IPS-15b (cell line): ENCODE data around the gene RSPH1.

ENCODE experiments used
- H3K27me3 ChIP-seq: one replicate; pipeline ENCODE4 v1.6.1; 2013; ENCODE audit warnings: low read length; ENCODE audit not compliant: control insufficient read depth, insufficient read depth
- H3K36me3 ChIP-seq: one replicate; pipeline ENCODE4 v1.6.1; 2013; ENCODE audit warnings: low read length; ENCODE audit not compliant: control insufficient read depth, insufficient read depth
- H3K4me1 ChIP-seq: one replicate; pipeline ENCODE4 v1.6.1; 2013; ENCODE audit warnings: mild to moderate bottlenecking, low read length; ENCODE audit not compliant: control insufficient read depth, insufficient read depth
- H3K4me3 ChIP-seq: one replicate; pipeline ENCODE4 v1.5.1; 2013; ENCODE audit warnings: low read depth, low read length
- H3K9ac ChIP-seq: one replicate; pipeline ENCODE4 v1.6.1; 2013; ENCODE audit warnings: low read depth, mild to moderate bottlenecking, low read length
- H3K9me3 ChIP-seq: one replicate; pipeline ENCODE4 v1.6.1; 2013; ENCODE audit warnings: mild to moderate bottlenecking, low read length; ENCODE audit not compliant: control insufficient read depth, insufficient read depth

RSPH1 gene

GRCh38 chr21:42491328-42491727, 4.7 kb downstream of the RSPH1 start:
- Histone ChIP-seq H3K27me3 (peaks cover 7% of the 10 kb centered on the region), H3K36me3 (no peaks in the 10 kb centered on the region), H3K4me1 (peaks cover 6% of the 10 kb centered on the region), H3K9me3 (no peaks in the 10 kb centered on the region), H3K4me3 (no peak overlapping the region), H3K9ac (no peak overlapping the region)

- Histone ChIP-seq H3K9me3 (no peaks in the 10 kb centered on the region), H3K36me3 (no peaks in the 10 kb centered on the region), H3K27me3 (peaks cover 7% of the 10 kb centered on the region), H3K4me3 (no peak overlapping the region), H3K9ac (no peak overlapping the region), H3K4me1 (peaks cover 6% of the 10 kb centered on the region)
Measured at GRCh38 chr21:42490720-42491119, 5.3 kb downstream of the RSPH1 start.

GRCh38 chr21:42489991-42490390, 6.0 kb downstream of the RSPH1 start:
- no peaks in the 10 kb centered on the region for H3K36me3 ChIP-seq
- H3K9me3 ChIP-seq: no peaks in the 10 kb centered on the region
- peaks cover 2% of the 10 kb centered on the region for H3K27me3 ChIP-seq
- no peak overlapping the region for H3K4me3 ChIP-seq
- no peak overlapping the region for H3K9ac ChIP-seq
- peaks cover 6% of the 10 kb centered on the region for H3K4me1 ChIP-seq

GRCh38 chr21:42489006-42489563, 6.9 kb downstream of the RSPH1 start:
- Histone ChIP-seq H3K9me3 (no peaks in the 10 kb centered on the region), H3K36me3 (no peaks in the 10 kb centered on the region), H3K4me3 (no peak overlapping the region), H3K27me3 (no peaks in the 10 kb centered on the region), H3K4me1 (peaks cover 6% of the 10 kb centered on the region), H3K9ac (no peak overlapping the region)

- H3K36me3 ChIP-seq: no peaks in the 10 kb centered on the region
- H3K9me3 ChIP-seq: no peaks in the 10 kb centered on the region
- H3K4me3 ChIP-seq: no peak overlapping the region
- no peak overlapping the region for H3K9ac ChIP-seq
- H3K4me1 ChIP-seq: no peaks in the 10 kb centered on the region
- H3K27me3 ChIP-seq: no peaks in the 10 kb centered on the region
Measured at GRCh38 chr21:42486531-42486930, 9.5 kb downstream of the RSPH1 start.

GRCh38 chr21:42486072-42486471, 10.0 kb downstream of the RSPH1 start:
- Histone ChIP-seq H3K9ac (no peak overlapping the region), H3K36me3 (no peaks in the 10 kb centered on the region), H3K4me1 (no peaks in the 10 kb centered on the region), H3K9me3 (no peaks in the 10 kb centered on the region), H3K27me3 (no peaks in the 10 kb centered on the region), H3K4me3 (no peak overlapping the region)

- Histone ChIP-seq H3K27me3 (no peaks in the 10 kb centered on the region), H3K36me3 (no peaks in the 10 kb centered on the region), H3K4me3 (no peak overlapping the region), H3K9me3 (no peaks in the 10 kb centered on the region), H3K4me1 (no peaks in the 10 kb centered on the region), H3K9ac (no peak overlapping the region)
Measured at GRCh38 chr21:42484966-42485365, 11.1 kb downstream of the RSPH1 start.

GRCh38 chr21:42481169-42481568, 14.9 kb downstream of the RSPH1 start:
- no peaks in the 10 kb centered on the region for H3K4me1 ChIP-seq
- H3K9me3 ChIP-seq: no peaks in the 10 kb centered on the region
- H3K27me3 ChIP-seq: no peaks in the 10 kb centered on the region

GRCh38 chr21:42480736-42481135, 15.3 kb downstream of the RSPH1 start:
- no peak overlapping the region for H3K4me3 ChIP-seq
- H3K27me3 ChIP-seq: no peaks in the 10 kb centered on the region
- H3K36me3 ChIP-seq: no peaks in the 10 kb centered on the region
- no peaks in the 10 kb centered on the region for H3K4me1 ChIP-seq
- H3K9ac ChIP-seq: no peak overlapping the region
- H3K9me3 ChIP-seq: no peaks in the 10 kb centered on the region

More at GRCh38 chr21:42481169-42481568, 14.9 kb downstream of the RSPH1 start:
- H3K9ac ChIP-seq: no peak overlapping the region
- no peak overlapping the region for H3K4me3 ChIP-seq
- no peaks in the 10 kb centered on the region for H3K36me3 ChIP-seq

GRCh38 chr21:42479582-42479981, 16.4 kb downstream of the RSPH1 start:
- no peaks in the 10 kb centered on the region for H3K4me1 ChIP-seq
- H3K9me3 ChIP-seq: no peaks in the 10 kb centered on the region
- no peaks in the 10 kb centered on the region for H3K36me3 ChIP-seq
- H3K4me3 ChIP-seq: no peak overlapping the region
- no peaks in the 10 kb centered on the region for H3K27me3 ChIP-seq
- H3K9ac ChIP-seq: no peak overlapping the region

GRCh38 chr21:42478504-42478903, 17.5 kb downstream of the RSPH1 start:
- Histone ChIP-seq H3K4me1 (peaks cover 7% of the 10 kb centered on the region), H3K36me3 (no peaks in the 10 kb centered on the region), H3K9me3 (no peaks in the 10 kb centered on the region), H3K4me3 (no peak overlapping the region), H3K9ac (no peak overlapping the region), H3K27me3 (no peaks in the 10 kb centered on the region)

- Histone ChIP-seq H3K4me1 (peaks cover 7% of the 10 kb centered on the region), H3K9ac (no peak overlapping the region)
Measured at GRCh38 chr21:42476388-42477331, 19.4 kb downstream of the RSPH1 start.

More at GRCh38 chr21:42476388-42477331, 19.4 kb downstream of the RSPH1 start:
- Histone ChIP-seq H3K27me3 (no peaks in the 10 kb centered on the region), H3K36me3 (no peaks in the 10 kb centered on the region), H3K4me3 (no peak overlapping the region), H3K9me3 (no peaks in the 10 kb centered on the region)
